ENCODE data around the gene SFTPD.
A peak's percentile ranks its signal among the peaks of the same experiment; 100 is the strongest.

The SFTPD gene

DNA sequence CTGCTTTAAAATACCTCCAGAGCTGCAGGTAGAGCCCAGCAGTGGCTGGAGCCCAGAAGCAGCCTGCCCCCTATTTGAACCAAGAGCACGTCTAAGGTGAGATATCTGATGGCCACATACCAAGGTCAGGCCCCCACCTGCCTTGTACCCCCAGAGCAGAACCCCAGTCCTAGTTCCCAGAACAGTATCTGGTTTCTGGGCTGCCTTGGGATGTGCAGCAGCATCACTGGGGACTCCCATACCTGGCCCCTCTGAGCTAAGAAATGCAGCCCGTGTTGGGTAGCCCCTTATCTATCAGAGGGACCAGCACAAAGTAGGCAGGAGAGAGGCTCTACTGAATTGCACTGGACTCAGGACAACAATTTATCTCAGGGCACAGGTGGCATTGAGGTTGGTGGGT lies 8.9 kb downstream of the SFTPD start:
- H3K4me3 ChIP-seq (ENCODE audit: low read depth, low read length) = no peak overlapping the region
- DNase-seq (ENCODE audit: low read depth) = no peak
- TF ChIP-seq, protein P1, sequence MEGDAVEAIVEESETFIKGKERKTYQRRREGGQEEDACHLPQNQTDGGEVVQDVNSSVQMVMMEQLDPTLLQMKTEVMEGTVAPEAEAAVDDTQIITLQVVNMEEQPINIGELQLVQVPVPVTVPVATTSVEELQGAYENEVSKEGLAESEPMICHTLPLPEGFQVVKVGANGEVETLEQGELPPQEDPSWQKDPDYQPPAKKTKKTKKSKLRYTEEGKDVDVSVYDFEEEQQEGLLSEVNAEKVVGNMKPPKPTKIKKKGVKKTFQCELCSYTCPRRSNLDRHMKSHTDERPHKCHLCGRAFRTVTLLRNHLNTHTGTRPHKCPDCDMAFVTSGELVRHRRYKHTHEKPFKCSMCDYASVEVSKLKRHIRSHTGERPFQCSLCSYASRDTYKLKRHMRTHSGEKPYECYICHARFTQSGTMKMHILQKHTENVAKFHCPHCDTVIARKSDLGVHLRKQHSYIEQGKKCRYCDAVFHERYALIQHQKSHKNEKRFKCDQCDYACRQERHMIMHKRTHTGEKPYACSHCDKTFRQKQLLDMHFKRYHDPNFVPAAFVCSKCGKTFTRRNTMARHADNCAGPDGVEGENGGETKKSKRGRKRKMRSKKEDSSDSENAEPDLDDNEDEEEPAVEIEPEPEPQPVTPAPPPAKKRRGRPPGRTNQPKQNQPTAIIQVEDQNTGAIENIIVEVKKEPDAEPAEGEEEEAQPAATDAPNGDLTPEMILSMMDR (IDR thresholded peaks at IDR 0.05; ENCODE audit: low read depth, low read length, missing control alignments) = no peak

DNA sequence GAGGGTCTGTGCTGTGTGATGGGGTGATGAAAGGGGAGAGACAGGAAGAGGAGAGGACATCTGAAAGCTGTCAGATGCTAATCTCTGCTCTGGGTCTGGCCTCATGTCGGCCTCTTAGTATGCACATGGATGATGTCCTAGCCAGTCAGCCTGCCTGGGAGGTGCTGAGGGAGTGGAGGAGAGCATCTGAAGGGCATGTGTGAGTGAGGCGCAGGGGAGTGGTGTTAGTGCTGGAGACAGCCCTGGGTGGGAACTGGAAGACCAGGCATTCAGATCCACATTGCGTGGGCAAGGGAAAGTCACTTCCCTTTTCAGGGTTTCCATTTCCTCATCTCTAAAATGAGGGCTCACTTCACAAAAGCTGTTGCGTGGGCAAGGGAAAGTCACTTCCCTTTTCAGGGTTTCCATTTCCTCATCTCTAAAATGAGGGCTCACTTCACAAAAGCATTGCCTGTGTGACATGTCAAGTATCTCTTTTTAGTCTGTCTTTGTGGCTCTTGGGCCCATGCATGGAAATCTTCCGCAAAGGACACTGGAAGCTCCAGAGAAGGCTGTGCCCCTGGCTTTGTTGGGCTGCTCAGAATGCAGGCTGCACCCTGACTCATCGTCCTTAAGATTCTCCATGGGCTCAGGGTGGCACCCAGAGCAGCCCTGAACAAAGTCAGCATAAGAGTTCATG lies 10.0 kb downstream of the SFTPD start:
- H3K4me3 ChIP-seq (ENCODE audit: low read depth, low read length) = no peak overlapping the region
- TF ChIP-seq, protein P1 (IDR thresholded peaks at IDR 0.05; ENCODE audit: low read depth, low read length, missing control alignments) = no peak
- DNase-seq (ENCODE audit: low read depth) = peak; percentile 25

DNA sequence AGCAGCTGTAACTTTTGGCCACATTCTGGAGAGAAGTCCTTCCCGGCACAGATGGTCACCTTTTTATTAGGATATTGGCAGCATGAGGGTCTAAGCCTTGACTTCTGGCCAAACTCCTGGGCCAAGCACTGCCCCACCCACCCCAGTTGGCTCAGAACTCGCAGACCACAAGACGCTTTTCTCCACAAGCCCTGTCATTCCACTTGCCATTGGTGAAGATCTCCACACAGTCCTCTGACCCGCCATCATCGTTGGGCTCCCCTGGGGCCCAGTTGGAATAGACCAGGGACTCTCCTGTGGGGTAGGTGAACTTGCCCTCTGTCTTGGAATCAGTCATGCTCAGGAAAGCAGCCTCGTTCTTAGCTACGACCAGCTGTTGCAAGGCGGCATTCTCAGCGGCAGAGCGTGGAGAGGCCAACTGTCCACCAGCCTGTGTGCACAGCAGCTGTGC lies 11.2 kb downstream of the SFTPD start:
- no peak for DNase-seq (ENCODE audit: low read depth)
- TF ChIP-seq, protein P1 (IDR thresholded peaks at IDR 0.05; ENCODE audit: low read depth, low read length, missing control alignments) = no peak

DNA sequence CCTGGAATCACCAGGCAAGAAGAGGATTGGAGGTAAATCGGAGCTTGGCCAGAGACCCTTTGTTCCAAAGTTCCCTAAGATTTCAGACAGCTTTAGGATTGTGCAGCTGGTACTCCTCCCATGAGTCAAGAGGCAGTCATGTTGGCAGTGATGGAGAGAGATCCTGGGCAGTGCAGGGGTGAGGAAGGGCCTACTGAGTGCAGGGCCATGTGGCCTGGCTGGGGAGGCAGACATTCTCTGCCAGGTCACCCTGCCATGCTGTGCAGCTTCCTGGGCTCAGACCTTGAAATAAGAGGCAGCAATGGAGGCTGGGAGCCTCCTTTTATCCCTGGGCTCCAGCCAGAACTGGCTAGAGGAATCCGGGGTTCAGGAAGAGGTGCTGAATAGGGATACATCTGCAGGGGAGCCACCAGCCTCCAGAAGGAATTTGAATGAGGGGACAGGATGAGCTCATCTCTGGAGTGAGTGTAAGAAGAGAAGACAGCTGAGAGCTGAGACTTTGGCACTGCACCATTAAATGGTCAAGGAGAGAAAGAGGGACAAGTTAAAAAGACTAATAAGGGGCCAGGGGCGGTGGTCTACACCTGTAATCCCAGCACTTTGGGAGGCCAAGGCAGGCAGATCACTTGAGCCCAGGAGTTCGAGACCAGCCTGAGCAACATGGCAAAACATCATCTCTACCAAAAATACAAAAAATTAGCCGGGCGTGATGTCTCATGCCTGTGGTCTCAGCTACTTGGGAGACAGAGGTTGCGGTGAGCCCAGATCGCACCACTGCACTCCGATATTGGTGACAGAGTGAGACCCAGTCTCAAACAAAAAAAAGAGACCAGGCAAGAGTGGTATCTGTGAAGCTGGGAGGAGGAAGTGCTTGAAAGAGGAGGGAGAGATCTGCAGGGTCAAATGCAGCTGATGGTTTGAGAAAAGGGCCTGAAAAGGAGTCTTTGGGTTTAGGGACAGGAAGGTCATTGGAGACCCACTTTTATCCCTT lies 12.0 kb downstream of the SFTPD start:
- H3K4me3 ChIP-seq (ENCODE audit: low read depth, low read length) = no peak overlapping the region

More for the DNA sequence above, 11.2 kb downstream of the SFTPD start:
- no peak overlapping the region for H3K4me3 ChIP-seq (ENCODE audit: low read depth, low read length)

DNA sequence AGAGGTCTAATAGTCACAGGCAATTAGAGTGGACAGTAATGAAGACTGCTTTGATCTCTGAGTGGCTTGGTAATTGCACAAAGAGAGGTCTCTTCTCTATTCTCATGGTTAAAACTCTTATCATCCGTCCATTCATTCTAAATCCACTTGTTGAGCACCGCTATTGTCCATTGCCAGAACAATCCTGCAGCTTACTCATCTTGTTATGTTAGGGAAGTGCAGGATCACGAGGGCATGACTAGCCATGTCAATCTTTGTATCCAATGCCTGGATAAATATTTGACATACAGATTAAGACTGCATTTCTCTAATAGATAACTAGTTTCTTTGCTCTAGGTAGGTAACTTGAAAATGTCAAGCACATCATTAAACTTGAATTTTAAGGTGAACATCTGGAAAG lies 14.9 kb downstream of the SFTPD start:
- no peak overlapping the region for H3K4me3 ChIP-seq (ENCODE audit: low read depth, low read length)
- no peak for DNase-seq (ENCODE audit: low read depth)
- TF ChIP-seq, protein P1 (IDR thresholded peaks at IDR 0.05; ENCODE audit: low read depth, low read length, missing control alignments) = no peak

More for the DNA sequence above, 12.0 kb downstream of the SFTPD start:
- no peak for DNase-seq (ENCODE audit: low read depth)
- TF ChIP-seq, protein P1 (IDR thresholded peaks at IDR 0.05; ENCODE audit: low read depth, low read length, missing control alignments) = no peak

DNA sequence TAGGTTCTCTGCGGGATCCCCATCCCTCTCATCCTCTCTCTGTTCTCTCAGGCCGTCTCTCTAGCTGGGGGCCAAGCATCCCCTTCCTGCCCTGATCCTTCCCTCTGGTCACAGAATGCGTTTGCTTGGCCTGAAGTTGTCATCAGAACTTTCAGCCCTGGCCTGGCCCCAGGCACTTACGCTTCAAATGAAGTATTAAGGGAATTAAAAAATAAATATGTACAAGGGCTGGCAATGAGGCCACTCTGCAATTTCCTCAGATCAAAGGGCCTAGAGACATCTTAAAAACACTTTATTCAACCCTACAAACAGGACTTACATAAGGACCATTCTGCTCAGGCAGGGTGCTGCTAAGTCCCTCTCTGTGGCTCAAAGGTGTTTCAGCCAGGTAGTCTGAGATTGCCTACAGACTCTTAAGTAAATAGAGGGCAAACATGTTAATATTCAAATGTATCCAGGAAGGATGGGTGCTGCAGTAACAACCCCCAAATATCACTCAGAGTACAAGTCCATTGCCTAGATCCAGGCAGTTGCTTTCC lies 16.0 kb downstream of the SFTPD start:
- no peak overlapping the region for H3K4me3 ChIP-seq (ENCODE audit: low read depth, low read length)
- TF ChIP-seq, protein P1 (IDR thresholded peaks at IDR 0.05; ENCODE audit: low read depth, low read length, missing control alignments) = no peak
- DNase-seq (ENCODE audit: low read depth) = no peak
